Measurements from ENCODE around the gene UPK1A.

Gene UPK1A

GRCh38 chr19:35670686-35671085 lies 4.4 kb downstream of the UPK1A start:
- TF ChIP-seq SIN3A (IDR thresholded peaks at IDR 0.05; ENCODE audit: borderline replicate concordance, insufficient read depth, low read length) (no peak), REST (IDR thresholded peaks at IDR 0.05; ENCODE audit: insufficient read depth in 1 of 2, low read depth in 2 of 2, low read length in 2 of 2) (no peak), POLR2AphosphoS5 (IDR thresholded peaks at IDR 0.05; ENCODE audit: low read depth, low read length) (no peak), FOXP2 (optimal IDR thresholded peaks at IDR 0.05; ENCODE audit: borderline replicate concordance, extremely low read depth, extremely low read length, insufficient read depth) (no peak), TAF1 (IDR thresholded peaks at IDR 0.05; ENCODE audit: borderline replicate concordance, insufficient read depth, low read length) (no peak)

GRCh38 chr19:35671818-35672217 lies 5.5 kb downstream of the UPK1A start:
- TF ChIP-seq FOXP2 (optimal IDR thresholded peaks at IDR 0.05; ENCODE audit: borderline replicate concordance, extremely low read depth, extremely low read length, insufficient read depth) = no peak
- TF ChIP-seq TAF1 (IDR thresholded peaks at IDR 0.05; ENCODE audit: borderline replicate concordance, insufficient read depth, low read length) = no peak
- no peak for TF ChIP-seq POLR2AphosphoS5 (IDR thresholded peaks at IDR 0.05; ENCODE audit: low read depth, low read length)
- no peak for TF ChIP-seq REST (IDR thresholded peaks at IDR 0.05; ENCODE audit: insufficient read depth in 1 of 2, low read depth in 2 of 2, low read length in 2 of 2)
- no peak for TF ChIP-seq SIN3A (IDR thresholded peaks at IDR 0.05; ENCODE audit: borderline replicate concordance, insufficient read depth, low read length)

GRCh38 chr19:35673121-35673804 lies 6.9 kb downstream of the UPK1A start:
- TF ChIP-seq FOXP2 (optimal IDR thresholded peaks at IDR 0.05; ENCODE audit: borderline replicate concordance, extremely low read depth, extremely low read length, insufficient read depth) (no peak), REST (IDR thresholded peaks at IDR 0.05; ENCODE audit: insufficient read depth in 1 of 2, low read depth in 2 of 2, low read length in 2 of 2) (no peak), POLR2AphosphoS5 (IDR thresholded peaks at IDR 0.05; ENCODE audit: low read depth, low read length) (no peak), TAF1 (IDR thresholded peaks at IDR 0.05; ENCODE audit: borderline replicate concordance, insufficient read depth, low read length) (no peak), SIN3A (IDR thresholded peaks at IDR 0.05; ENCODE audit: borderline replicate concordance, insufficient read depth, low read length) (no peak)

GRCh38 chr19:35675589-35676140 lies 9.3 kb downstream of the UPK1A start:
- TF ChIP-seq REST (IDR thresholded peaks at IDR 0.05; ENCODE audit: insufficient read depth in 1 of 2, low read depth in 2 of 2, low read length in 2 of 2) = no peak
- no peak for TF ChIP-seq TAF1 (IDR thresholded peaks at IDR 0.05; ENCODE audit: borderline replicate concordance, insufficient read depth, low read length)
- no peak for TF ChIP-seq POLR2AphosphoS5 (IDR thresholded peaks at IDR 0.05; ENCODE audit: low read depth, low read length)
- no peak for TF ChIP-seq FOXP2 (optimal IDR thresholded peaks at IDR 0.05; ENCODE audit: borderline replicate concordance, extremely low read depth, extremely low read length, insufficient read depth)
- TF ChIP-seq SIN3A (IDR thresholded peaks at IDR 0.05; ENCODE audit: borderline replicate concordance, insufficient read depth, low read length) = no peak

All from PFSK-1 (cell line).